Activated naive CD8-positive, alpha-beta T cell treated with anti-CD3 and anti-CD28 coated beads, Interleukin-2, amount 50 U/mL, for 16 hours (primary cell): ENCODE measurements around the gene ATIC.

Experiments
- DNase-seq: peaks from one replicate; pipeline ENCODE4 v3.0.0-alpha.2; 2020; ENCODE audit warnings: low read depth, low spot score

The ATIC gene

DNA sequence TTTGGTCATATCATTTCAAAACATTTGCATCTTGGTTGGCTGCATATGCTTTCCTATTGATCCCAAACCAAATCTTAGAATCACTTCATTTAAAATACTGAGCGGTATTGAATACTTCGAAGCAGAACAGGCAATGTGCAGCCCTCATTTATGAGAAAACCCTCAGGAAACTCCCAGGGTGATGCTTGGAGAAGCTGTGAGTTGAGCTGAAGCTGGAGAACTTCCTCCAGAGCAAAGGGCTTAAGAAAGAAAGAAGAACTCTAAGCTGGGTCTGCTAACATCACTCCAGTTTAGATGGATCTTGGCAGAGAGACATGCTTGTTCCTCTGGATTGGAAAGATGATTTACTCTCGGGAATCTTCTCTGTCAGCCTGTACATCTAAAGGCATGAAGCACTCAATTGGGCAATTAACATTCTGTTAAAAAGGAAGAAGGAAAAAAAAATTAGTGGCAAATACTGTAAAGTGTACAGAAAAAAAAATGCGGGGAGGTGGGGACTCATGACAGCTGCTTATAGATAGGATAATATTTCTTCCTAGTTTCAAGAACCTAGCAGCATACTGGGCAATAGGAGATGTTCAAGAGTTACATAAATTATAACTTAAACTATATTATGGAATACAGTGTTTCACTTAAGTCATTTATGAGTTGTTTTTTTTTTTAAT lies 49.5 kb downstream of the ATIC start:
- DNase-seq, result no peak

DNA sequence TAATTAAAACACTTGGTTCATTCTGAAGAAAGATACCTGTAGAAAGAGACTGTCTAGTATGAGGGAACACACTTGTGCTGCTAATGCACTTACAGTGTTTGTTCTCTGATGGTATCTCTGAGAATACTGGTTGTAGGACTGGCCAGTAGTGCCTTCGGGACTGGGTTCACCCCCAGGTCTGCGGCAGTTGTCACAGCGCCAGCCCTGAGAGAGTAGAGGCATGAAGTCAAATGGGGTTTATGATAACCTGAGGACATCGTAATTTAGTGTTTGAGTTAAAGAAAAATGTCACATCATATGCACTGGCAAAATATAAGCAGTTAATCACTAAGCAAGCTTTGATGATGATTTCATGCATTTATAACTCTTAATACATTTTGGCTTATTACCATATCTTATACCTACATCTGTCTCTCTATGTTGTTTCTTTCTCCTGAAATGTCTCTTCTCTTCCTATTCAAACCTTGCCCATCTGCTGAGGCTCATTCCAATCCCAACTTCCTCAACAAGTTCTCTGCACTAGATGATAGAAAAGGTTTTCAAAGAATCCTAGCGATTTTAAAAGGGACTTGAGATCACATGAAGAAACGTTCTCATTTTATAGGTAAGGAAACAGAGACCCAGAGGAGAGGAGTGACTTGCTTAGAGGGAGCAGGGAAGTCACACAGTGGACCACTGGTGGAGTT lies 50.2 kb downstream of the ATIC start:
- no peak for DNase-seq

GRCh38 chr2:215362562-215362904 lies 50.7 kb downstream of the ATIC start:
- no peak for DNase-seq

GRCh38 chr2:215363039-215363438 lies 51.2 kb downstream of the ATIC start:
- DNase-seq, result no peak

- DNase-seq, result no peak
Measured at GRCh38 chr2:215363461-215364156, 51.8 kb downstream of the ATIC start.

- DNase-seq, result no peak
Measured at GRCh38 chr2:215364157-215365155, 52.6 kb downstream of the ATIC start.

DNA sequence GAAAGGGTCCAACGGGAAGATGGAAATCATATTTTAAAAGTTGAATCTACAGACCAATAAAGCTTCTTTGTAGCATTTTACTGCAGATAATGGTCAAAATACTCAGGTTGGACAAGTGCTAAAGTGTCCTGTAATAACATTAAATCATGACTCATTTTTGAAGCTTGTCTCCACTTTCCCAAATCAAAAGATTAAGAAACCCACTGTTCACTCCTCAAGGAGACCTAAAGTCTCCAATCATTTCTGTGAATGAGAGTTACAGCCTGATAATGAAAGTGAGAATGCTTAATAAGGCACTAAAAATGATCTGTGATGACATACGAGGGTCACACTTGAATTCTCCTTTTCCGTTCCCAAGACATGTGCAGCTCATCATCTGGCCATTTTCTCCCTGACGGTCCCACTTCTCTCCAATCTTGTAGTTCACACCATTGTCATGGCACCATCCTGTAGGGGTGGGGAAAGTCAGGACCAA lies 53.4 kb downstream of the ATIC start:
- DNase-seq, result no peak

GRCh38 chr2:215366440-215367032 lies 54.7 kb downstream of the ATIC start:
- no peak for DNase-seq

DNA sequence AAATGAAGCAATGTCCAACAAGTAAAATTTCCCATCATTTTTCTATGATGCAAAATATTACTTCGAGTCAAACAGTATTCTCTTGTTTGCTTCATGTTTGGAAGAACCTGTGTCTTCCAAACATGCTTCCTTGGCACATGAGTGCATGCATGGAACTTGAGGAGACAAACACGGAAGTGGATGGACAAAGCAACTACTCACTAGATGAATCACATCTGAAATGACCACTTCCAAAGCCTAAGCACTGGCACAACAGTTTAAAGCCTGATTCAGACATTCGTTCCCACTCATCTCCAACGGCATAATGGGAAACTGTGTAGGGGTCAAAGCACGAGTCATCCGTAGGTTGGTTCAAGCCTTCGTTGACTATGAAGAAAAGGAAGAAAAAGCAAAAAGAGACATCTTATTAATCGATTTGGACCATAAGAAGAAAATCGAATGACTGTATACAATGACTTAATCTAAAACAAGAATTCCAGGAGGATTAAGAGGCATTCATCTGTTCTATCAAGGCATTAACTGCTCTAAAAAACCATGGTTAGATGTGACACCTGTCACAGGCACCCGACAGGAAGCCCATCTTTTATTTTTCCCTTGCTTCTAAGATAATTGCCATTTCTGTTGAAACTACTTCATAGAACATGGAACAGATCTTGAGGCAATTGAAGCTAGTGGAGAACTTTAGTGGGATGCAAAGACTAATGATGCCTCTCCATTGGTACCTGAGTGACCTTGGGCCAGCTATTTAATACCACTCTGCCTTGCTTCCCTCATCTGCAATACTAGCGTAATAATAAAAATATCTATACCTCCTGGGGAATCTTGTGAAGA lies 56.0 kb downstream of the ATIC start:
- no peak for DNase-seq

DNA sequence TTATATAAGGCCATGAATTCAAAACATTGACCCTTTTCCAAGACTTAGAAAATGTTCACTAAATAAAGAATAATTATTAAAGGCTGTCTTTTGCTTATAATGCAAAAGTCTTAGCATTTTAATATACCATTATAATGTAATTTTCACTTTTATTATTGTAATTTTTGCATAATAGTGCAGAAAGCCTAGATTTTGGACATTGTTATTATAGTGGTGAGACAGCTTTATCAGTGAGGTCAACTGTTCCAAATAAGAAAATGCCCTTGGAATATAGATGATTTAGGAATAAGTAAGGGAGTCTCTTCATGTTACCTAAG lies 56.6 kb downstream of the ATIC start:
- no peak for DNase-seq

DNA sequence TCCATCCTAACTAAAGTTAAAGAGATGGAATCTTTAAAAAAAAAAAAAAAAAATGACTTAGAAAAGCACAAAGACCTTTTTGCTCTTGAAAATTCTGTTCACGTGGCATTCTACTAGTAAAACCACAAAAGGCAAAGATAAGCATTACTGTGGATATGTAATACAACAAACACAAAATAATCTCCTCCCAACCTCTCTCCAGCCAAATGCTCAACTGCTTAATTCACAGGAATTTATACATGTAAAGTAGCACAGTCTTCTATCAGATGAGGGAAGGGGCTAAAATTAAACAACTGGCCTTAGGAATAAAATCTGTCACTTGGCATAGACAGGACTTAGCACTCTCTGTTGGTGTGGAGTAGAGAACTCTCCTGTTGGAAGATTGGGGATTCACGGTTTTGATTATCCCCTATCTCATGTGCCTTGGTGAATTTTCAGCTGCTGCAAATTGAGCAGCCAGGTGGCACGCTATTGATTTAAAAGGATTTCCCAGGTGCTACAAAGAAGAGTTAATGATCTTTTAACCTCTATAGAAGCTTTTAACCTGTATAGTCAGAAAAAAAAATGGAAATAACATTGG lies 57.4 kb downstream of the ATIC start:
- no peak for DNase-seq

GRCh38 chr2:215370112-215370965 lies 58.5 kb downstream of the ATIC start:
- DNase-seq, result no peak

GRCh38 chr2:215371915-215372897 lies 60.3 kb downstream of the ATIC start:
- DNase-seq, result no peak

DNA sequence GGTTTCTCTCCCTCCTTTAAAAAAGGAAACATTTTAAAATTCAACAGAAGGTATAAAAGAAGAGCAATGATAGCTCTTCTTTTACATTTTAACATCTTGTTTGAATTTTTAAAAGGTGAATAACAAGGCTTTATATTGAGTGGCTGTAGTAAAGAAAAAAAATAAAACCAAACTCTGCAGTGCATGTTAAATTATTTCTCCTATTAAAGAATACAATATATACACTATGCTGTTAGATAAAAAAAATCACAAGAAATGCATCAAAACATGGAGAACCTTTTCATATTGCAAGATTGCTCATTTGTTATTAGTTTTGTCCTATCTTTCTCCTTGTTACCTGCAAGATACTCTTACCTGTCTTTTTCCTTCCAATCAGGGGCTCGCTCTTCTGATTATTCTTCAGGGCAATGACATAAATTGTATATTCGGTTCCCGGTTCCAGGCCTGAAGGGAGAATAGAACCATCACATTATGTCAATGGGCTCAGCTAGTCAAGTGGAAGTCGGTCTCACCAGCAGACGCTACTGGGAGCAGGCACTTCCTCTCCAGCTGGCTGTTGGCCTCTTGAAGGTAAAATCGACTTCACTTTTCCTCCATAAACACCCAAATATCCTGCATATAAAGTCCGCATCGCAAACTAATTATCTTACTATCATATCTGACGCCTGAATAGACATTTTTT lies 61.2 kb downstream of the ATIC start:
- no peak for DNase-seq

DNA sequence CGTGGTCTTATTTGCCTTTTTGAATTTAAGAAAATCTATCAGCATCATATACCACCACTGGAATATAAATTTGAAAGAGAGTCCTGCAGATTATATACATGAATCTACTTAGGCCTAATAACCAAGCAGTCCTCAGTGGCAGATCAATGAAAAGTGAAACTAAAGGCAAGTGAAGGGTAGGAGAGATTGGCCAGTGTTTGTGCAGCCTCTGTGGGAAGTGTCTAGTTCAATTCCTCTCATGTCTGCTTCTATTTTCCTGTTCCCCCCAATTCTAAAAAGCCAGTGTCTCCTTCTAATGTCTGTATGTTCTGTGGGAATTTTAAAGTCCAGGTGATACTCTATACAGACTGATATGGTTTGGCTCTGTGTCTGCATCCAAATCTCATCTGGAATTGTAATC lies 62.1 kb downstream of the ATIC start:
- no peak for DNase-seq

GRCh38 chr2:215374642-215375466 lies 63.0 kb downstream of the ATIC start:
- DNase-seq, result no peak

DNA sequence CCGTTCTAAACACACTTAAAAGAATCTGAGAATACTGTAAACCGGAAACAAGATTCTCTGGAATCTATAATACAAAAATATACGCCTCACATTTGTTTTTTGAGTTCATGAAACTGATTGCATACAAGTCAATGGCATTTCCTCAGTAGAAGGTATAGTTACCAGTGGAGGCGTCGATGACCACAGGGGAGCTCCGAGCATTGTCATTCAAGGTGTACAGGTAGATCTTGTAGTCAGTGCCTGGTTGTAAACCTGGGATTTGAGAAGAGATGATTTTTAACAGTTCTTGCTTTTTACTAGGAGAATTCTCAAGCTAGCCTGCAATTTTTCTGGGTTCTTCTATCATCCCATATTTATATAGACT lies 63.6 kb downstream of the ATIC start:
- no peak for DNase-seq
